Measurements from ENCODE around the gene USO1. TPM values are rescaled to one million over a fixed set of nuclear protein-coding genes. Genes with fewer than 3 reads are reported as not detected.

The USO1 gene
- total and polyA plus RNA-seq, 9 of the 15 experiments (the other 6 are each of a cell fraction or from before 2014, with no cell fraction given) = 19.3 to 97.8 (median 48.5) TPM

DNA sequence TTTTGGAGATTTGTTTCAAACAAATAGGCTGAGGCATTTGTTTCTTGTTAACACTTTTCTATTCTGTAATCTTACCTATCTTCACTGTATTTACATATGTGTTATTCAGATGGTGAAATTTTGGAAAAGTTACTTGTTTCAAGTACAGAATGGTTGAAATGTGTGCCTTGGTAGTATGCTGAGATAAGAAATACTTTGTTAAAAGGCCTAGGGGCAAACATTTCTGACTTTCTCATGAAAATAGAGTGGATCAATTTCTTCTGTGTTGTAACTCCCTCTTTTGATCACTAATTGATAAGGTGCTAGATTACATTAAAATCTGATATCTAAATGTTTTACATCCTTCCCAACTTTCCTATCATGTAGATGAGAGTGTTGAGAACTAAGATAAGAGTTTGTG is 18.1 kb downstream of the USO1 start:
- no peaks in the 10 kb centered on the region for H4K20me1 ChIP-seq (replicated peaks; ENCODE audit: control insufficient read depth, insufficient read depth, low read length)
- FAIRE-seq (no peak), DNase-seq (ENCODE audit: extremely low read depth in 1 of 4, low spot score in 3 of 4) (no peak), ATAC-seq (no peak)
- H3K4me3 ChIP-seq = no peak overlapping the region
- POLR2A ChIA-PET = interaction anchor here (0.7 to 3.4 kb wide), 2 partner anchors 18 to 377 kb away, joined by 3 to 25 read pairs; partner anchors contain the start of gene USO1
- in situ Hi-C loops (cut with MboI) = no loop called here
- TF ChIP-seq, protein P1, sequence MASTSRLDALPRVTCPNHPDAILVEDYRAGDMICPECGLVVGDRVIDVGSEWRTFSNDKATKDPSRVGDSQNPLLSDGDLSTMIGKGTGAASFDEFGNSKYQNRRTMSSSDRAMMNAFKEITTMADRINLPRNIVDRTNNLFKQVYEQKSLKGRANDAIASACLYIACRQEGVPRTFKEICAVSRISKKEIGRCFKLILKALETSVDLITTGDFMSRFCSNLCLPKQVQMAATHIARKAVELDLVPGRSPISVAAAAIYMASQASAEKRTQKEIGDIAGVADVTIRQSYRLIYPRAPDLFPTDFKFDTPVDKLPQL (IDR thresholded peaks at IDR 0.05; ENCODE audit: extremely low read depth, insufficient read length) = no peak
- TF ChIP-seq, protein P2, sequence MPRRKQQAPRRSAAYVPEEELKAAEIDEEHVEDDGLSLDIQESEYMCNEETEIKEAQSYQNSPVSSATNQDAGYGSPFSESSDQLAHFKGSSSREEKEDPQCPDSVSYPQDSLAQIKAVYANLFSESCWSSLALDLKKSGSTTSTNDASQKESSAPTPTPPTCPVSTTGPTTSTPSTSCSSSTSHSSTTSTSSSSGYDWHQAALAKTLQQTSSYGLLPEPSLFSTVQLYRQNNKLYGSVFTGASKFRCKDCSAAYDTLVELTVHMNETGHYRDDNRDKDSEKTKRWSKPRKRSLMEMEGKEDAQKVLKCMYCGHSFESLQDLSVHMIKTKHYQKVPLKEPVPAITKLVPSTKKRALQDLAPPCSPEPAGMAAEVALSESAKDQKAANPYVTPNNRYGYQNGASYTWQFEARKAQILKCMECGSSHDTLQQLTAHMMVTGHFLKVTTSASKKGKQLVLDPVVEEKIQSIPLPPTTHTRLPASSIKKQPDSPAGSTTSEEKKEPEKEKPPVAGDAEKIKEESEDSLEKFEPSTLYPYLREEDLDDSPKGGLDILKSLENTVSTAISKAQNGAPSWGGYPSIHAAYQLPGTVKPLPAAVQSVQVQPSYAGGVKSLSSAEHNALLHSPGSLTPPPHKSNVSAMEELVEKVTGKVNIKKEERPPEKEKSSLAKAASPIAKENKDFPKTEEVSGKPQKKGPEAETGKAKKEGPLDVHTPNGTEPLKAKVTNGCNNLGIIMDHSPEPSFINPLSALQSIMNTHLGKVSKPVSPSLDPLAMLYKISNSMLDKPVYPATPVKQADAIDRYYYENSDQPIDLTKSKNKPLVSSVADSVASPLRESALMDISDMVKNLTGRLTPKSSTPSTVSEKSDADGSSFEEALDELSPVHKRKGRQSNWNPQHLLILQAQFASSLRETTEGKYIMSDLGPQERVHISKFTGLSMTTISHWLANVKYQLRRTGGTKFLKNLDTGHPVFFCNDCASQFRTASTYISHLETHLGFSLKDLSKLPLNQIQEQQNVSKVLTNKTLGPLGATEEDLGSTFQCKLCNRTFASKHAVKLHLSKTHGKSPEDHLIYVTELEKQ (CRISPR knock-in tag; IDR thresholded peaks at IDR 0.05) = no peak
- TF ChIP-seq ERF (CRISPR knock-in tag; IDR thresholded peaks at IDR 0.05) = no peak
- no peak for TF ChIP-seq MTF1 (CRISPR knock-in tag; IDR thresholded peaks at IDR 0.05; ENCODE audit: borderline replicate concordance)
- no peak for TF ChIP-seq BHLHE40 (IDR thresholded peaks at IDR 0.05; ENCODE audit: low read length)
- TF ChIP-seq ZFP30 (CRISPR knock-in tag; IDR thresholded peaks at IDR 0.05; ENCODE audit: borderline replicate concordance) = no peak
- TF ChIP-seq, protein P3, sequence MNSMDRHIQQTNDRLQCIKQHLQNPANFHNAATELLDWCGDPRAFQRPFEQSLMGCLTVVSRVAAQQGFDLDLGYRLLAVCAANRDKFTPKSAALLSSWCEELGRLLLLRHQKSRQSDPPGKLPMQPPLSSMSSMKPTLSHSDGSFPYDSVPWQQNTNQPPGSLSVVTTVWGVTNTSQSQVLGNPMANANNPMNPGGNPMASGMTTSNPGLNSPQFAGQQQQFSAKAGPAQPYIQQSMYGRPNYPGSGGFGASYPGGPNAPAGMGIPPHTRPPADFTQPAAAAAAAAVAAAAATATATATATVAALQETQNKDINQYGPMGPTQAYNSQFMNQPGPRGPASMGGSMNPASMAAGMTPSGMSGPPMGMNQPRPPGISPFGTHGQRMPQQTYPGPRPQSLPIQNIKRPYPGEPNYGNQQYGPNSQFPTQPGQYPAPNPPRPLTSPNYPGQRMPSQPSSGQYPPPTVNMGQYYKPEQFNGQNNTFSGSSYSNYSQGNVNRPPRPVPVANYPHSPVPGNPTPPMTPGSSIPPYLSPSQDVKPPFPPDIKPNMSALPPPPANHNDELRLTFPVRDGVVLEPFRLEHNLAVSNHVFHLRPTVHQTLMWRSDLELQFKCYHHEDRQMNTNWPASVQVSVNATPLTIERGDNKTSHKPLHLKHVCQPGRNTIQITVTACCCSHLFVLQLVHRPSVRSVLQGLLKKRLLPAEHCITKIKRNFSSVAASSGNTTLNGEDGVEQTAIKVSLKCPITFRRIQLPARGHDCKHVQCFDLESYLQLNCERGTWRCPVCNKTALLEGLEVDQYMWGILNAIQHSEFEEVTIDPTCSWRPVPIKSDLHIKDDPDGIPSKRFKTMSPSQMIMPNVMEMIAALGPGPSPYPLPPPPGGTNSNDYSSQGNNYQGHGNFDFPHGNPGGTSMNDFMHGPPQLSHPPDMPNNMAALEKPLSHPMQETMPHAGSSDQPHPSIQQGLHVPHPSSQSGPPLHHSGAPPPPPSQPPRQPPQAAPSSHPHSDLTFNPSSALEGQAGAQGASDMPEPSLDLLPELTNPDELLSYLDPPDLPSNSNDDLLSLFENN (IDR thresholded peaks at IDR 0.05; ENCODE audit: low read depth in 2 of 2, low read length in 2 of 2) = no peak
- H3K4me2 ChIP-seq (ENCODE audit: insufficient read depth, low read length) = no peak overlapping the region
- H2AFZ ChIP-seq (ENCODE audit: low read depth, low read length) = no peak overlapping the region
- H3K9ac ChIP-seq (ENCODE audit: insufficient read depth in 1 of 2, low read depth in 2 of 2, low read length in 2 of 2) = no peak overlapping the region
- H3K36me3 ChIP-seq (ENCODE audit: control insufficient read depth, insufficient read depth, low read length) = peaks cover 7% of the 10 kb centered on the region
- intact Hi-C loops (cut with micrococcal nuclease) = no loop called here
- CTCF ChIA-PET (ENCODE audit: low intra/inter-chr PET ratio) = no interaction called here
- no peak overlapping the region for H3K27ac ChIP-seq (ENCODE audit: extremely low read depth, low read depth, low read length)
- H3K4me1 ChIP-seq (replicated peaks in 1 of 2; ENCODE audit: control insufficient read depth in 2 of 2, insufficient read depth in 2 of 2, low read length in 2 of 2) = peaks cover 4 to 15% of the 10 kb centered on the region in 2 experiments; a peak in 3 of 5 replicates
- no TSS peak for BruUV-seq (replicated peaks)
- H3K79me2 ChIP-seq (ENCODE audit: control insufficient read depth, insufficient read depth, low read length) = peaks cover 48% of the 10 kb centered on the region
- no peaks in the 10 kb centered on the region for H3K9me1 ChIP-seq (ENCODE audit: control insufficient read depth, insufficient read depth, low read length)
- no peaks in the 10 kb centered on the region for H3K9me3 ChIP-seq (replicated peaks; ENCODE audit: control insufficient read depth, insufficient read depth, low read depth, low read length)
- H3K27me3 ChIP-seq (ENCODE audit: control insufficient read depth in 2 of 2, insufficient read depth in 2 of 2, low read length in 2 of 2) = no peaks in the 10 kb centered on the region
